CMK (cell line): Measurements from ENCODE around the gene CXCL12.

Source experiments
- DNase-seq: peaks from one replicate; pipeline ENCODE4 v3.0.0-alpha.2; 2010; ENCODE audit warnings: low read depth

The CXCL12 gene

GRCh38 chr10:44334091-44334490 lies 50.8 kb downstream of the CXCL12 start:
- DNase-seq, result no peak

- DNase-seq, result no peak
Observed at GRCh38 chr10:44333511-44333910, 51.4 kb downstream of the CXCL12 start.

GRCh38 chr10:44332465-44332864 lies 52.4 kb downstream of the CXCL12 start:
- no peak for DNase-seq

- no peak for DNase-seq
Observed at GRCh38 chr10:44330431-44330830, 54.5 kb downstream of the CXCL12 start.

GRCh38 chr10:44327461-44327860 lies 57.4 kb downstream of the CXCL12 start:
- no peak for DNase-seq
